ENCODE results near the gene MYBPH.

Gene MYBPH

DNA sequence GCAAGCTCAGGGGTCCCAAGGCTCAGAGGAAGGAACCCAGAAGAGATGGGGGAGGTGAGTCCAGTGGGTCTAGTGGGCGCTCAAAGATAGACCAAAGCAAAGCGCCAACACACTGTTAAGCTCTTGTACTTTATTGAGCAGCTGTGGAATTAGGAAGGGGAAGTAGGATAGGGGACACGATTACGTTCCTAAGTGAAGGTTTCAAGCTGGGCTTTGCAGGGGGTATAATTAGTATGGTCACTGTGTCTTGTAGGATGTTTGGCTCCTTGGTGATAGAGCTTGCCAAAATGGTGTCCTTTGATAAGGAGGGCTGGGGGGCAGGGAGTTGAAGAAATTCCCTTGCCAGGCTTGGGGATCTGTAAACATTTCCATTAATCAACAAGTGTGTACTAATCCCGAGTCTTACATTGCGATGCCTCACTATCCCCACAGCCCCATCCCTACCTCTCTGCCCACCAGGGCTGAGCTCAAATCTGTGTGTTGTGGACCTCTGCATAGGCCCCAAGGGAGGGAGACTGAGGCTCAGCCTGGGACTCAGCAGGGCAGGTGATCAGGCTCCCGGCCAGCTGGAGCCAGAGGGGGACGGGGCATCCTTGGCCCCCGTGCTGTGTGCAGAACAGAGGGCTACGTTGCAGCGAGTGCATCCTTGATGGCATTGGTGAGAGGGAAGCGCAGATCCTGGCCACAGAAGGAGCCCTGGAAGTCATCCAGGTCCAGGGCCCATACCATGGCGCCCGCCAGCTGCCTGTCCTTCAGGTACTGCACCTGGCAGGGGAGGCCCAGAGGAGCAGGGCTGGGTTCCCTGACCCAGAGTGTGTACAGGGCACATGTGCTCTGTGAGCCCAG lies 3.4 kb upstream of the MYBPH start:
- no peak for DNase-seq (ENCODE audit: low spot score)

DNA sequence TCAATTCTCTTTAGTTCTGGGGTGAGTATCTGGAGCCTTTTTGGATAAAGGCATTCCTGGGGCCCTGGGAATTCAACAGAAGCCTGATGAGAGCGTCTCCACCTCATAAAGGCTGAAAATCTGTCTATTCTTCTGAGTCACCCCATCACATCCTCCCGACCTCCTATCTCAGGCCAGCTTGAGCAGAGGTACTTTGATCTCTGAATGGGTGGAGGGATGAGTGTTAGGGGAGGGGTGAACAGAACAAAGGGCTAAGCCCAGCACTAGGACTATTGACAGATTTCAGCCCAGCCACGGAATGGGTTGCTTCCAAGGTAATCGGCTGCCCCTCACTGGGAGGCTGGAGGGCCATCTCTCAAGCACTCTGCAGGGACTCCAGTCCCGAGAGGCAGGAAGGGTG lies 2.5 kb upstream of the MYBPH start:
- DNase-seq (ENCODE audit: low spot score) = no peak

- peak; percentile 63 for DNase-seq (ENCODE audit: low spot score)
These were observed 1.9 kb upstream of the MYBPH start for GRCh38 chr1:203177470-203178039.

DNA sequence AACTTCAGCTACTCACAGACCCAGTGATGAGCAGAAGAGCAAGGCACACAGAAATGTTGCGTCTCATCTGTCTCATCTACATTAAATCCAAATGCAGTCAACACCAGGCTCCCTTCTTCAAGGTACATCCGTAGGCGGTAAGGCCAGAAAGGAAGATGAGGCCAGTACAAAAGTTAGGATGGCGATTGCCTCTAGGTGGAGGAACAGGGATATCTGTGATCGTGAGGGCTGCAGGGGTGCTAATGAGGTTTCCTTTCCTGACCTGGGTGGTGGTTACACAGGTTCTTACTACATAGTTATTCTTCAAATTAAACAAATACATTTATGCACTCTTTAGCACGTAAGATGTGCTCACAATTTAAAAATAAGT lies 1.4 kb upstream of the MYBPH start:
- no peak for DNase-seq (ENCODE audit: low spot score)

DNA sequence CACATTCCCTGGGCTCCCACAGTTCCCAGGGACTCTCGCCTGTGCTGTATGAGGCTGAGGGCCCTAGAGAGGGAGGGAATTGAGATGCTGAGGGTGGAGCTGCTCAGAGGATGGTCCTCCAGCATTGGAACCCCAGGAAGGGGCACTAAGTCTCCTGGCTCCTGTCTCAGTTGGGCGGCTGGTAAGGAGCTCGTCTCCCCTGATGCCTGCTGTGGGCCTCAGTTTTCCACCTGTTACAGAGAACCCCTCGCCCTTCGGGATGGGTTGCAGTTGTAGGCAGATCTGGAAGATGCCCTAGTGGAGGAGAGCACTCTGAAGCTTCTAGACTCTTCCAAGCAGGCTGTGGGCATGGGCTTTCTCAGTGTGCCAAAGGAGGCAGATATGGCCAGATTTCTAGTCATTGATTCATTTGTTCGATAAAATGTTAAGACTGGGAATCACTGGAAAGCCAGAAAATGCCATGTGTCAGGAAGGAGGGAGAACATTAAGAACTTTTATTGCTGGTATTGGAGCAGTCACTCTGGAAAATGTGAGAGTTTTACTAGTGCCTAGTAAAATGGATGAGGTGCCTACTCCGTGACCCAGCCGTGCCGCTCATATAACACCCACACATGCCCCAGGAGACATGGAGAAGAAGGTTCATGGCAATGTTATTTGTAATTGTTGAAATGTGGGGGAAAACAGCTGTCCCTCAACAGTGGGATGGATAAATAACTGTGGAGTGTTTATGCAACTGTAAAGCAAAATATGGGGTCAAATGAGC lies 828 bp upstream of the MYBPH start:
- no peak for DNase-seq (ENCODE audit: low spot score)

DNA sequence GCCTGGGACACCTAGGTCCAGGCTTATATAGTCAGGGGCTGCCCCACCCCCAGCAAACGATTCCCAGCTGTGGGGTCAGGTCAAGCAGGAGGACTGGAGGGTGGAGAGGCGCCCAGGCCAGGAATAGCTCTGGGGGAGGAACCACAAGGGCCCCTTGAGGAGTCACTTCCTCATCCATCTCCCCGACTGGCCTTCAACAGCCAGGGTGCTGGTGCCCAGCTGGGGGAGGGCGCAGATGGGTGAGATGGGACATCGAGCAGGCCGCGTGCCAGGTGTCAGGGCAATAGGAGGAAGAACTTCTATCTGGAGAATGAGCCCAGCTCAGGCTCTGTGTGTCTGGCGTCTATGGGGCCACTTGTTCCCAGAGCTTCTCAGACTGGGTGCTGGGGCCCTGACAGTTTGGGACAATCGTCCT lies 208 bp upstream of the MYBPH start:
- DNase-seq (ENCODE audit: low spot score) = no peak

DNA sequence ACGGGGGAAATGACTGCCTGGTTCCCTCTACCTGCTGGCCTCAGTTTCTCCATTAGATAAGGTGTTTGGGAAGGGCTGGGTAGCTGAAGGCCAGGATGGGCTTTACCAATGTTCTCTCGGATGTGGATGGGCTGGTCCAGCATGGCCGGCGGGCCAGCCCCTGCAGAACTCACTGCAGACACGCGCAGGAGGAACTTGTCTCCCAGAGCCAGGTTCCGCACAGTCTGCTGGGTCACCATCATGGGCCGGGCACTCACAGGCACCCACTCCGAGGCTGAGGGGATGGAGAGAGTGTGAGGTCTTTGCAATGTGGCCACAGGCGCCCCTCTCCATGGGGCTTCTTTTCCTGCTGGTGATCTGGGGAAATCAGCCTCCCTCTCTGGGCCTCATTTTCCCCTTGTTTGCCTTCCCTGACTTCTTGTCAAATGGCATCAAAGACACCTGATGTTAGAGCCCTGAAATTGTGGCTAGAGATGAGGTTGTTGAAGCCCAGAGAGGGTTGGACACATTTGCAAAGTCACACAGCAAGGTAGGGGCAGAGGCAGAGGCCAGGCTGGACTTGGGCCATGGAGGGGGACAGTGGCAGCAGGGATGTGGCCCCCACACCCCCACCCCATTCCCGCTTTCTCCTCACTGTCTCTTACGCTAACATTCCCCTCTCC lies 1.2 kb downstream of the MYBPH start:
- DNase-seq (ENCODE audit: low spot score) = no peak

- DNase-seq (ENCODE audit: low spot score) = no peak
These were observed 2.1 kb downstream of the MYBPH start for GRCh38 chr1:203173566-203173965.

GRCh38 chr1:203173011-203173555 lies 2.5 kb downstream of the MYBPH start:
- DNase-seq (ENCODE audit: low spot score) = no peak

GRCh38 chr1:203172184-203173010 lies 3.2 kb downstream of the MYBPH start:
- DNase-seq (ENCODE audit: low spot score) = peak; percentile 62

GRCh38 chr1:203171341-203172183 lies 4.1 kb downstream of the MYBPH start:
- DNase-seq (ENCODE audit: low spot score) = no peak

DNA sequence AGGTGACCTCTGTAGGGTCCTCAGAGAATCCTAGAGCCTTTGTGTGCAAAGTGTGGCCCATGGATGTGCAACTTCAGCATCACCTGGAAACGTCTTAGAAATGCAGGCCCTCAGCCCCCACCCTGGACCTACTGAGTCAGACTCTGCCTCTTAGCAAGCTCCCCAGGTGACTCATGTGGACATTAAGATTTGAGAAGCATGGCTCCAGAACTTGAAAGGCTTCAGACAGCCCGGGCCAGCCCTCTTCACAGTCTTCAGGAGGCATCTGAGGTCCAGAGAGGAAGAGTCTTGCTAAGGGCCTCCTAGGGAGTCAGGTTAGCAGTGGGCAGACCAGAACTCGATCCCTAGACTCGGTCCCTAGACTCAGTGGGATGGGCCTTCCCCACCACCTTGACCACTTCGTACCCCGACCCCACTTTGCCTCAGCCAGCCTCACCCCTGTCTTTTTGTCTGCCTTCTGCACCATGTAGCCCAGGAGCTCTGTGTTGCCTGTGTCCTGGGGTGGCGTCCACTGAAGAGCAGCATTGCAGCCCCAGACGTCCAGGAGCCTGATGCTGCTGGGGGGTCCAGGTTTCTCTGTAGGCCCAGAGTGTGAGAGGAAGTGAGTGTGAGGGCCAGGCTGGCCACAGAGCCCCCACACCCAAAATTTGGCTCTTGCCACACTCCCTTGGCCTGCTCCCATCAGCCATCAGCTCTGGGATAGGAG lies 4.8 kb downstream of the MYBPH start:
- peak; percentile 8 for DNase-seq (ENCODE audit: low spot score)

DNA sequence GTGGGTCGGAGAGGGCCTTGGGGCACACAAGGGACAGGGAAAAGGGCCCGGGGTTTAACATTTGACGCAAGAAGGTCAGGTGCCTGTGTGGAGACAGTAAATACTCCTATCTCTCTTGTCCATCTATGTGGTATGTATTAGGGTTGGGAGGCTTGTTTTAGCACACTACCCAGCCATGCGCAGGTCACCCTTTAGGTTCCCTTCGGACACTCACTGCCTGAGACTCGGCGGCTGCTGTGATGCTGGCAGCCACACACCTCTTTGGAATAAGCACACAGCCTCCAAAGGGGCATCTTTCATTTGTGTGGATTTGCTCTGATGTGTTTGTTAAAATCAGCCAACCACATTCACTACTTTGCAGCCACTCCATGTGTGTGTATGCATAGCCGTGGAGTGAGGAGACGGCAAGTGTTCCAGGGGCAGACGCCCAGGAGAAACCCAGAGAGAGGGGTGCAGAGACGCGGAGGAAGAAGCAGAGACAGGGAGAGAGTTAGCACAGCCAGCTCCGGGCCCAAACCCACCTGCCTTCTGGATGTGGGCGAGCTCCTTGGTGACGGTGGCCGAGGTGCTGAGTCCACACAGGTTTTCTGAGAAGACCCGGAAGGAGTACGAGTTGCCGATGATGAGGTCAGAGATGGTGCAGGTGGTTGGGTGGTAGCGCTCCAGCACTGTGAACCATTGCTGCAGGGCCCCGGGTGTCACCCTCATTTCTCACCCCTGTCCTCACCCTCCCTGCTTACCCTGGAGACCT lies 5.7 kb downstream of the MYBPH start:
- DNase-seq (ENCODE audit: low spot score) = no peak

DNA sequence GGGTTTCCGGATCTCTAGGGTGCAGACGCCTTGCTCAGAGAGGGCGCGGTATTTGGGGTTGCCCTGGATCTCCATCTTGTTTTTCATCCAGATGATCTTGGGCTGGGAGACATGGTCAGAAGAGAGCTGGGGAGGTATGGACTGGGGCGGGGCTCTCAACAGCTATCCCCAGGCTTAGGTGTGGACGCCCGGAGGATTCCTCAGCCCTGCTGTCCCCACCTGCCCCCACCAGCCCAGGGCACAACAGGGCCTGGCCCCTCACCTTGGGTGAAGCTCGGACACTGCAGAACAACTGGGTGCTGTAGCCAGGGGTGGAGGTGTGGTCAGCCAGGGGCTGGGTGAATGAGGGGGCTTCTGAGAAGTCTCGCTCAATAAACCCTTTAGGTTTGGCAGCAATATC lies 6.6 kb downstream of the MYBPH start:
- no peak for DNase-seq (ENCODE audit: low spot score)

DNA sequence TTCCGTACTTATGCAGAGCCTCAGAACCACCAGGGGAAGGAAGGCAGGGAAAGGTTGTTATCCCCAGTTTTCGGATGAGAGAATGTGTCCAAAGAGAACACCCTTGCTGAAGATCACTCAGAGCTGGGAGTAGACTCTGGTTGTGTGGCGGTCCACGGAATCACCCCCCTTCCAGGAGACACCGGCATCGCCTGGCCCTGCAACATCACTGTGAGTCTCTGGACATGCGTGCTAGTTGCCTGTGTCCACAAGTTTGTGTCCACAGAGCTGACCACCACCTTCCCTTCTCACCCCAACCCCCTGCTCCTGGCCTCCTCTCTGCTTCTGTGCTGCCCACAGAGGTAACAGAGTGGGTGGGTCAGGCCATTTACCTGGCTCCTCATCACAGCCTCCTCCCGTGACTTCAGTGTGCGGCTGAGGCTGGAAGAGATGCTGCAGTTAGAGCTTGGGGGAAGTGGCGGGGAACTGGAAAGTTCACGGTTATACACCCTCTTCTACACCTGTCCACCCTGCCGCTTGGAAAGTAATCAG lies 7.3 kb downstream of the MYBPH start:
- DNase-seq (ENCODE audit: low spot score) = no peak

GRCh38 chr1:203167913-203168200 lies 7.8 kb downstream of the MYBPH start:
- DNase-seq (ENCODE audit: low spot score) = no peak

GRCh38 chr1:203167026-203167912 lies 8.4 kb downstream of the MYBPH start:
- no peak for DNase-seq (ENCODE audit: low spot score)

All from RKO (cell line).